Progenitor cell of endocrine pancreas (in vitro differentiated cells): Measurements from ENCODE around the gene CDH4. TPM values are rescaled to one million over a fixed set of nuclear protein-coding genes. Genes with fewer than 3 reads are reported as not detected.

Experiments used
- DNase-seq: peaks from one replicate; pipeline ENCODE4 v3.0.0; 2021; ENCODE audit warnings: low spot score; ENCODE audit not compliant: unreplicated experiment
- H3K27ac Mint-ChIP-seq: 2 replicates; pipeline ENCODE4 v1.8.0; 2021; ENCODE audit warnings: mild to moderate bottlenecking, moderate library complexity, mixed read lengths
- H3K27me3 Mint-ChIP-seq: 2 replicates; pipeline ENCODE4 v1.8.0; 2021; ENCODE audit warnings: mixed read lengths
- H3K36me3 Mint-ChIP-seq: 2 replicates; pipeline ENCODE4 v1.8.0; 2022; ENCODE audit warnings: mixed read lengths; ENCODE audit not compliant: insufficient read depth
- H3K4me1 Mint-ChIP-seq: 2 replicates; pipeline ENCODE4 v1.8.0; 2021; ENCODE audit warnings: low read depth, mixed read lengths
- H3K4me3 Mint-ChIP-seq: 2 replicates; pipeline ENCODE4 v1.8.0; 2021; ENCODE audit warnings: low read depth, mild to moderate bottlenecking, moderate library complexity, mixed read lengths
- H3K9me3 Mint-ChIP-seq: 2 replicates; pipeline ENCODE4 v1.8.0; 2021; ENCODE audit warnings: low read depth, mixed read lengths
- total RNA-seq: library from RNA; stranded (reverse); gene quantifications from 2 replicates; pipeline ENCODE4 v1.2.1, GENCODE V29; 2021
- TF ChIP-seq, protein P1 (sequence below): fragments of 200-600 bp; sonication (generic); IDR thresholded peaks from one replicate; pipeline ENCODE4 v1.5.0; 2021; ENCODE audit warnings: antibody characterized with exemption, mild to moderate bottlenecking; ENCODE audit not compliant: unreplicated experiment

The CDH4 gene
- total RNA-seq, 1 donor from 2014 or later, result 0.43 TPM

DNA sequence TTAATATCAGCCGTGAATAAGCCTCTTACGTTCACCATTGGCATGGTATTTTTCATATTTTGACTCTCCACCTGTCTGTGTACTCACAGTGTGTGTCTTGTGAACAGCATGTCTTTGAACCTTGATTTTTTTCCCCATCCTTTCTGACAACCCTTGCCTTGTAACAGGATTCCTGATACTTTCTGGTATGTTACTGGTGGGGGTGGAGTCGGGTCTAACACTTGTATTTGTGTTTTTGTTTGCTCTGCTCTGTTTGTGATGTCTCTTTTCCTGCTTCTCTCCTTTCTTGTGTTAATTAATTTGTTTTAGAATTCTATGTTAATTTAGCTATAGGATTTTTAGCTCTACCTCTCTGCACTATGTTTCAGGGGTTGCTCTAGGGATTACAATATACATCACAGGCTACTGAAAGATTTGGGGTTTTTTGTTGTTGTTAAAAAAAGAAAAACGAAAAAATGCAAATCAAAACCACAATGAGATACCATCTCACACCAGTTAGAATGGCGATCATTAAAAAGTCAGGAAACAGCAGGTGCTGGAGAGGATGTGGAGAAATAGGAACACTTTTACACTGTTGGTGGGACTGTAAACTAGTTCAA, 245.1 kb downstream of the CDH4 start:
- Mint-ChIP-seq H3K9me3 (no peaks in the 10 kb centered on the region), H3K27ac (peak overlapping the region; percentile 7), H3K36me3 (no peaks in the 10 kb centered on the region), H3K27me3 (peaks cover 3% of the 10 kb centered on the region), H3K4me3 (no peak overlapping the region), H3K4me1 (peaks cover 8% of the 10 kb centered on the region)
- TF ChIP-seq, protein P1, sequence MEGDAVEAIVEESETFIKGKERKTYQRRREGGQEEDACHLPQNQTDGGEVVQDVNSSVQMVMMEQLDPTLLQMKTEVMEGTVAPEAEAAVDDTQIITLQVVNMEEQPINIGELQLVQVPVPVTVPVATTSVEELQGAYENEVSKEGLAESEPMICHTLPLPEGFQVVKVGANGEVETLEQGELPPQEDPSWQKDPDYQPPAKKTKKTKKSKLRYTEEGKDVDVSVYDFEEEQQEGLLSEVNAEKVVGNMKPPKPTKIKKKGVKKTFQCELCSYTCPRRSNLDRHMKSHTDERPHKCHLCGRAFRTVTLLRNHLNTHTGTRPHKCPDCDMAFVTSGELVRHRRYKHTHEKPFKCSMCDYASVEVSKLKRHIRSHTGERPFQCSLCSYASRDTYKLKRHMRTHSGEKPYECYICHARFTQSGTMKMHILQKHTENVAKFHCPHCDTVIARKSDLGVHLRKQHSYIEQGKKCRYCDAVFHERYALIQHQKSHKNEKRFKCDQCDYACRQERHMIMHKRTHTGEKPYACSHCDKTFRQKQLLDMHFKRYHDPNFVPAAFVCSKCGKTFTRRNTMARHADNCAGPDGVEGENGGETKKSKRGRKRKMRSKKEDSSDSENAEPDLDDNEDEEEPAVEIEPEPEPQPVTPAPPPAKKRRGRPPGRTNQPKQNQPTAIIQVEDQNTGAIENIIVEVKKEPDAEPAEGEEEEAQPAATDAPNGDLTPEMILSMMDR, result no peak
- no peak for DNase-seq

DNA sequence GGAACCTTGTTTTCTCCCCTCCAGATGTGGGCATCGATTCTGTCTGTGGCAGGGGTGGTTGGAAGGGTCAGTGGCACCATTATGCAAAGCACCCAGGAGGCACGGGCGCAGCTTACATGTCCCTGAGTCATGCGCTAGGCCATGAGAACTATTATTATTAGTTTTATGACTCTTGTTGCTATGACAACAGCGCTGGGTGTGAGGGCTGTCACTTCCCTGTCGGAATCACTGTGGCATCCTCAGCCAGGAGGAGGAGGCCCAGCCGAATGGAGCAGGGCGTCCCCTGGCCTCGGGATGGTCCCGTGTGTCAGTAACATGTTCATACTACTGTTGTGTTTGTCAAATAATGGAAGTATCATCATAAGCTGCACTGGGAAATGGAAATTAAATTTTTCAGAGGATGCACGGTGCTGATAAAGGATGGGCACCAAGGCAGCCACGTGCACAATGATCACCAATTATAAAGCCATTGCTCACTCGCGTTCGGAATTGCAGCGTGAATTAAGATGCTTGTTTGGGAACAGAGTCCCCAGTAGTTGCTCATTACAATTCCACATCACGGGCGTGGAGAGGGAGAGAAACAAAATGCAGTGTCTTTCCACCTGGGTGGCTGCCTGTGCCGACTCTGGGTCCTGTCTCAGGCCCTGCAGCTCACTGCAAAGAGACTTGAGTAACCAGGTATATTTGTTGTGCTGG, 247.9 kb downstream of the CDH4 start:
- Mint-ChIP-seq H3K4me1 (peaks cover 8% of the 10 kb centered on the region), H3K27ac (no peak overlapping the region), H3K4me3 (no peak overlapping the region), H3K36me3 (no peaks in the 10 kb centered on the region), H3K9me3 (no peaks in the 10 kb centered on the region), H3K27me3 (peaks cover 7% of the 10 kb centered on the region)
- TF ChIP-seq, protein P1, result no peak
- no peak for DNase-seq

GRCh38 chr20:61500791-61501321, 248.8 kb downstream of the CDH4 start:
- Mint-ChIP-seq H3K9me3 (no peaks in the 10 kb centered on the region), H3K4me3 (no peak overlapping the region), H3K36me3 (no peaks in the 10 kb centered on the region), H3K4me1 (peaks cover 8% of the 10 kb centered on the region), H3K27ac (no peak overlapping the region), H3K27me3 (peaks cover 8% of the 10 kb centered on the region)
- no peak for DNase-seq
- TF ChIP-seq, protein P1, result no peak

- H3K36me3 Mint-ChIP-seq, result no peaks in the 10 kb centered on the region
- TF ChIP-seq, protein P1, result no peak
- peaks cover 11% of the 10 kb centered on the region for H3K27me3 Mint-ChIP-seq
- H3K4me1 Mint-ChIP-seq, result peaks cover 3% of the 10 kb centered on the region
- H3K9me3 Mint-ChIP-seq, result no peaks in the 10 kb centered on the region
- DNase-seq, result no peak
- H3K27ac Mint-ChIP-seq, result no peak overlapping the region
- no peak overlapping the region for H3K4me3 Mint-ChIP-seq
Observed at GRCh38 chr20:61502433-61502832, 250.4 kb downstream of the CDH4 start.

GRCh38 chr20:61503106-61503505, 251.0 kb downstream of the CDH4 start:
- Mint-ChIP-seq H3K4me1 (peaks cover 3% of the 10 kb centered on the region), H3K27ac (no peak overlapping the region), H3K9me3 (no peaks in the 10 kb centered on the region), H3K4me3 (no peak overlapping the region), H3K36me3 (no peaks in the 10 kb centered on the region), H3K27me3 (peaks cover 11% of the 10 kb centered on the region)
- TF ChIP-seq, protein P1, result no peak
- DNase-seq, result no peak
